ENCODE data around the gene SNAP91. TPM values are rescaled to one million over a fixed set of nuclear protein-coding genes. Genes with fewer than 3 reads are reported as not detected.
"Not testable (repeated sequence)": the region's sequence is repeated elsewhere in the genome, so short reads cannot be mapped to it uniquely, and the experiment has no call there.

Gene SNAP91
- total RNA-seq, 6 experiments from 2014 or later: not detected

- TF ChIP-seq, protein P1, sequence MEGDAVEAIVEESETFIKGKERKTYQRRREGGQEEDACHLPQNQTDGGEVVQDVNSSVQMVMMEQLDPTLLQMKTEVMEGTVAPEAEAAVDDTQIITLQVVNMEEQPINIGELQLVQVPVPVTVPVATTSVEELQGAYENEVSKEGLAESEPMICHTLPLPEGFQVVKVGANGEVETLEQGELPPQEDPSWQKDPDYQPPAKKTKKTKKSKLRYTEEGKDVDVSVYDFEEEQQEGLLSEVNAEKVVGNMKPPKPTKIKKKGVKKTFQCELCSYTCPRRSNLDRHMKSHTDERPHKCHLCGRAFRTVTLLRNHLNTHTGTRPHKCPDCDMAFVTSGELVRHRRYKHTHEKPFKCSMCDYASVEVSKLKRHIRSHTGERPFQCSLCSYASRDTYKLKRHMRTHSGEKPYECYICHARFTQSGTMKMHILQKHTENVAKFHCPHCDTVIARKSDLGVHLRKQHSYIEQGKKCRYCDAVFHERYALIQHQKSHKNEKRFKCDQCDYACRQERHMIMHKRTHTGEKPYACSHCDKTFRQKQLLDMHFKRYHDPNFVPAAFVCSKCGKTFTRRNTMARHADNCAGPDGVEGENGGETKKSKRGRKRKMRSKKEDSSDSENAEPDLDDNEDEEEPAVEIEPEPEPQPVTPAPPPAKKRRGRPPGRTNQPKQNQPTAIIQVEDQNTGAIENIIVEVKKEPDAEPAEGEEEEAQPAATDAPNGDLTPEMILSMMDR (IDR thresholded peaks at IDR 0.05): no peak
- TF ChIP-seq POLR2A (IDR thresholded peaks at IDR 0.05): no peak
- Histone ChIP-seq H3K9me3 (no peaks in the 10 kb centered on the region), H3K27ac (no peak overlapping the region), H3K4me1 (no peaks in the 10 kb centered on the region), H3K4me3 (no peak overlapping the region), H3K36me3 (no peaks in the 10 kb centered on the region), H3K27me3 (no peaks in the 10 kb centered on the region)
- intact Hi-C loops (cut with DNase I): no loop called here
- no peak for DNase-seq
- no peak for ATAC-seq
- WGBS (ENCODE audit: insufficient coverage, low coverage, low lambda C conversion rate, missing lambda C conversion rate): 69% methylated on average over 2 of the region's 7 CpGs
These were observed 70.9 kb downstream of the SNAP91 start for GRCh38 chr6:83637953-83638352.

- WGBS (ENCODE audit: insufficient coverage, low coverage, low lambda C conversion rate, missing lambda C conversion rate): 60% methylated on average over 6 of the region's 7 CpGs
- Histone ChIP-seq H3K27me3 (no peaks in the 10 kb centered on the region), H3K27ac (no peak overlapping the region), H3K36me3 (no peaks in the 10 kb centered on the region), H3K9me3 (no peaks in the 10 kb centered on the region), H3K4me1 (no peaks in the 10 kb centered on the region), H3K4me3 (no peak overlapping the region)
- intact Hi-C loops (cut with DNase I): no loop called here
- ATAC-seq (no peak), DNase-seq (no peak)
- TF ChIP-seq, protein P1 (IDR thresholded peaks at IDR 0.05): no peak
- TF ChIP-seq POLR2A (IDR thresholded peaks at IDR 0.05): no peak
These were observed 72.1 kb downstream of the SNAP91 start for GRCh38 chr6:83636800-83637199.

DNA sequence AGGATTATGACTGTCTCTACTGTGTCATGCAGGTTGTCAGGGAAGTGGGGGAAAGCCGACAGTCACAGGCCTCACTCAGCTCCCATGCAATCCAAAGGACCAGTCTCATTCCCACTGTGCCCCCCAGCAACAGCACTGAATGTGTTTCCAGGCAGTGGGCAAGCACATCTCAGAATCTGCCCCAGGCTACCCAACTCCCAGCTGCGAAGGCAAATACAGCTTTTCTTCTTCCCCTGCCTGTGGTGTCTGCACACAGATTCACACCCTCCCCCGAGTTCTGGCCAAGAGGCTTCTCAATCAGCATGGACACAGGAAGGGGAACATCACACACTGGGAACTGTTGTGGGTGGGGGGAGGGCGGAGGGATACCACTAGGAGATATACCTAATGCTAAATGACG lies 75.3 kb downstream of the SNAP91 start:
- intact Hi-C loops (cut with DNase I): no loop called here
- H3K4me3 ChIP-seq: no peak overlapping the region
- no peaks in the 10 kb centered on the region for H3K4me1 ChIP-seq
- ATAC-seq (no peak), DNase-seq (no peak)
- no peak overlapping the region for H3K27ac ChIP-seq
- H3K27me3 ChIP-seq: no peaks in the 10 kb centered on the region
- no peaks in the 10 kb centered on the region for H3K9me3 ChIP-seq
- 38% methylated on average over 4 of the region's 5 CpGs for WGBS (ENCODE audit: insufficient coverage, low coverage, low lambda C conversion rate, missing lambda C conversion rate)
- H3K36me3 ChIP-seq: no peaks in the 10 kb centered on the region
- TF ChIP-seq, protein P1 (IDR thresholded peaks at IDR 0.05): no peak
- TF ChIP-seq POLR2A (IDR thresholded peaks at IDR 0.05): no peak

GRCh38 chr6:83633149-83633548 lies 75.8 kb downstream of the SNAP91 start:
- intact Hi-C loops (cut with DNase I): no loop called here
- H3K4me1 ChIP-seq: no peaks in the 10 kb centered on the region
- H3K9me3 ChIP-seq: no peaks in the 10 kb centered on the region
- DNase-seq (no peak), ATAC-seq (no peak)
- 33% methylated on average over 1 of the region's 2 CpGs for WGBS (ENCODE audit: insufficient coverage, low coverage, low lambda C conversion rate, missing lambda C conversion rate)
- H3K36me3 ChIP-seq: no peaks in the 10 kb centered on the region
- H3K27ac ChIP-seq: no peak overlapping the region
- no peaks in the 10 kb centered on the region for H3K27me3 ChIP-seq
- H3K4me3 ChIP-seq: no peak overlapping the region
- TF ChIP-seq, protein P1 (IDR thresholded peaks at IDR 0.05): no peak
- TF ChIP-seq POLR2A (IDR thresholded peaks at IDR 0.05): no peak

DNA sequence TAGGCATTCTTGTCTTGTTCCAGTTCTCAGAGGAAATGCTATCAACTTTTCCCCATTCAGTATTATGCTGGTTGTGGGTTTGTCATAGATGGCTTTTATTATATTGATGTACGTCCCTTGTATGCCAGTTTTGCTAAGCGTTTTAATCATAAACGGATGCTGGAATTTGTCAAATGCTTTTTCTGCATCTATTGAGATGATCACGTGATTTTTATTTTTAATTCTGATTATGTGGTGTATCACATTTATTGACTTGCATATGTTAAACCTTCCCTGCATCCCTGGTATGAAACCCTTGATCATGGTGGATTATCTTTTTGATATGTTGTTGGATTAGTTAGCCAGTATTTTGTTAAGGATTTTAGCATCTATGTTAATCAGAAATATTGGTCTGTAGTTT lies 79.0 kb downstream of the SNAP91 start:
- H3K4me1 ChIP-seq; H3K36me3 ChIP-seq; H3K27ac ChIP-seq; H3K9me3 ChIP-seq; H3K4me3 ChIP-seq; H3K27me3 ChIP-seq; ATAC-seq; DNase-seq; intact Hi-C loops (cut with DNase I): not testable (repeated sequence)
- whole genome bisulfite sequencing (ENCODE audit: insufficient coverage, low coverage, low lambda C conversion rate, missing lambda C conversion rate): 53% methylated on average over 4 of the region's 4 CpGs

Measured in right lobe of liver (tissue), 6 donors.